Measurements from ENCODE around the gene MAP2K7.
"Not testable (repeated sequence)": the region's sequence is repeated elsewhere in the genome, so short reads cannot be mapped to it uniquely, and the experiment has no call there.

MAP2K7 gene

DNA sequence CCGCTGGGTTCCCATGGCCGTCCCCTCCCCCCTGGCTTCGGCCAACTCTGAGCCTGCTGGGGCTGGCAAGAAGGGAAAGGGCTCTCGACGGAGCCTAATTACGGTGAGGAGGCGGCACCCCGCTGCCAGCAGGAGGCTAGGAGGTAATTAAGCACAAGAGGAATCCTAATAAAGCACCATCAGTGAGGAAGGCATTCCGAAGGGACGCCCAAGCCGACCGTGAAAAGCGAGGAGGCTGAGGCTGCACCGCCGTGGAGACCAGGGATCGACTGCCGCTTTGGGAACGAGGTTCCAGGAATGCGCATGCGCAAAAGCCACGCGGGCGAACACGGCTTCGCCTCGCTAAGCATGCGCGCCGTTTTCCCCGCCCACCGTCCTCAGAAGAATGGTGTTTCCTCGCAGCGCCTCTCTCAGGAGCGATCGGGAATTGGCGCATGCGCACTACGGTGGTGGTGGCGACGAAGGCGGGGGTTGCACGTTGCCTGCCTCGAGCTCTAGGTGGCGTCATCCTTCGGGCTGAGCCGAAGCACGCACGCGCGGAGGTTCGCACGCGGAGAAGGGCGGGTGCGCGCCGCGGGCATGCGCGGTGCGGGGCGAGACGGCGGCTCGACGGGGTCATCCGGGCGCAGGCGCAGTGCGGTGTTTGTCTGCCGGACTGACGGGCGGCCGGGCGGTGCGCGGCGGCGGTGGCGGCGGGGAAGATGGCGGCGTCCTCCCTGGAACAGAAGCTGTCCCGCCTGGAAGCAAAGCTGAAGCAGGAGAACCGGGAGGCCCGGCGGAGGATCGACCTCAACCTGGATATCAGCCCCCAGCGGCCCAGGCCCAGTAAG lies at the start of gene MAP2K7:
MAP2K7 (plus strand) TSS at position 634 of the 830 bp plus-strand sequence; CDS start at position 702, 68 bp downstream.
- DNase-seq (ENCODE audit: low read depth in 2 of 2): peak; percentile 97 to 98

DNA sequence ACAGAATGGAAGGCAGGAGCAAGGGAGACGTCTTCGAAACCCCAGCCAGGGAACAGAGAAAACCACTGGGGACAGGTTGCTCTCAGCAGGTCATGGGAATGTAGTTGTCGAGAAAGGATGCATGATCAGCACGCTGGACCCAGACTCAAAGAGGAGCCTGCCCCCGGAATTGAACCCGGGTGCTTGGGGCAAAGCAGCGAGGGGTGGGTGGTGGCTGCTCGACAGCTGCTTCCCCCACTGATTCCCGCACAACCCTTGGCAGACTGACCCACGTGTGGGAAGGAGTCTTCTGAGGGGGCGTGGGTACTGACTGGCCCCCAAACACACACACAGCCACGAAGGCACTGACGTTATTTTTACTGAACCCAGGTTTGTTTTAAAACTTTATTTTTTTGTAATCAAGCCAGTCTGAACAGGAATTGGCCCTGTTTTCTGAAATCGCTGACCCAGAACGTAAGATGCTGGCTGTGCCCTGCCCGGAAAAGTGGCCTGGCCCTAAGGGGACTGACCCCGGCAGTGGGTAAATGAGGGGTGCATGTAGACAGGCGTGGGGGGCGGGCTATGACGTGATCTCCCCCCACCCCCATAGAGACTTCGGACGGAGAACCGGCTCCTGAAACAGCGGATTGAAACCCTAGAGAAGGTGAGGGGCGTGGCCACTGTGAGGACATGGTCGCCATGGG lies 48.1 kb upstream of the MAP2K7 start:
- no peak for DNase-seq (ENCODE audit: low read depth in 2 of 2)

DNA sequence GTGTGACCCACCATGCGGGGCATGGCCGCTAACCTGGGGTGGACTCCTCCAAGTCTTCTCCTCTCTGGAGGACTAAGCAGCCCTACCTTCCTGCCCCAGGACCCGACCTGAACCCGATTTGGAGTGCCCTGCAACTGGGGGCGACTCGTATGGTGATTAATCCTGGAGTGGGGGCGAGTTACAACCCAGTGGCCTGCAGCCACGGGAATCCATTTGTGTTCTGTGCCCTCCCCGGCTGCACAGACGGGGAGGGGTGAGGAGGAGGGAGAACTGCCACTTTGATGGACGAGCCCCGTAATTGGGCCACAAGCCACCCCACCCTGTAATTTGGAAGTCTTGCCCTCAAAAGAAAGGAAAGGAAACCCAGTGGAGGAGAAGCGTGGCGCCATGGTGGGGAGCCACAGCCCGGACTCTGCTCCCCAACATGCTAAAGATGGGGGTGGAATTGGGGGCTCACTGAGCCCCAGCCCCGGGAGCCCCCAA lies 47.5 kb upstream of the MAP2K7 start:
- no peak for DNase-seq (ENCODE audit: low read depth in 2 of 2)

DNA sequence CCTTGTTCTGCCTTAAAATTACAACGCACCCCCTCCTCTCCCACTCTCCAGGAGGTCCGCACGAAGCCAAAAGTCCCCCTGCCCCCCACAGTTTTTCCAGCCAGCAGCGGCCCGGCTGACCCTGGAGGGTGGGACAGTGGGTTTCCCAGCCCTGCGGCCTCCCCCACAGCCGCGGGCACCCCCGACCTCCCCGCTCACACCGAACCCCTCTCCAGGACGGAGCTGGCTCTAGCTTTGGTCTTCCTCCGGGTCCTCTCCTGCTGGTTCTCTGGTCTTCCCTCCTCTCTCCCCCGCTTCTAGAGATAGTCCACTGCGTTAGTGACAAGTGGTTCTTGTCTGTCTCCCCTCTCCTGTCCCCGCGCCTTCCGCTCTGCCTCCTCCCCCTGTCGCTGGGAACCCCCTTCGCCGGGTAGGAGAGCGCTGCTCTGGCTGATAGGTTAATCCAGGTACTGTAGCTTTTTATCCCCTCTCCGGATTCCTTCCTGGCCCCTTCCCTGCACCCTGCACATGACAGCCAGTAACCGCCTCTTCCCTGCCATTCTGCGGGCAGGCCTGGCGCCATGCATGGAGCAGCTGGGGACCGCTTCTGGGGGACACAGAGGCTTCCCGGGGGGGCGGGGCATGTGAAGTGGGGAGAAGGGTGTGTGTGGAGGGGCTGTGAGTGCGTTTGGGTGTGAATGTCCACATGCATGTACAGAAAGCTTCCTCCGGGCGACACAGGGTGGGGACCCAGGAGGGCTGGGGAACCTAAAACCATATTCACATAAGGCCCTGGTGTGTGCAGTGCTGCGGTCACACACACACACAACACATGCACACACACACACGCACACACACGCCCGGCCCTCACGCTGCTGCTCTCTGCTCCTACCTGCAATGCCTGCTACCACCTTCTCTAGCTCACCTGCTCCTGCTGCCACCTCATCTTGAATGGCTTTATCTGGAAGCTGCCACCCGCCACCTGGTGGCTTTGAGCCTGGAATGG lies 46.7 kb upstream of the MAP2K7 start:
- no peak for DNase-seq (ENCODE audit: low read depth in 2 of 2)

DNA sequence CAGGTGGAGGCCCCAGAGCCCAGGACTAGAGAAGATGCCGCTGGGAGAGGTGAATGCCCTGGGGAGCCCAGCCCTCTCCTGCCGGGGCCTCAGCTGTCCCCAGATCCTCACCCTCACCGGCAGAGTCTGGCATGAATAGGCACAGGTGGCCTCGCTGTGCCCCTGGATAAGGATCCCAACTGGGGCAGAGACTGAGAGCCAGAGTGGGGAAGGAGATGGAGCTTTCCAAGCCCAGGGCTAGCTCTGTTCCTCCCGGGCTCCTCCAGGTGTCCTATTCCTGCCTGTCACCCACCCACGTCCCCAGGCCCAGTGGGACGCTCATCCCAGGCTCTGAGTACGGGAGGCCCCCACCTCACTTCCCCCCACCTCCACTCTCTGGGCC lies 46.0 kb upstream of the MAP2K7 start:
- no peak for DNase-seq (ENCODE audit: low read depth in 2 of 2)

DNA sequence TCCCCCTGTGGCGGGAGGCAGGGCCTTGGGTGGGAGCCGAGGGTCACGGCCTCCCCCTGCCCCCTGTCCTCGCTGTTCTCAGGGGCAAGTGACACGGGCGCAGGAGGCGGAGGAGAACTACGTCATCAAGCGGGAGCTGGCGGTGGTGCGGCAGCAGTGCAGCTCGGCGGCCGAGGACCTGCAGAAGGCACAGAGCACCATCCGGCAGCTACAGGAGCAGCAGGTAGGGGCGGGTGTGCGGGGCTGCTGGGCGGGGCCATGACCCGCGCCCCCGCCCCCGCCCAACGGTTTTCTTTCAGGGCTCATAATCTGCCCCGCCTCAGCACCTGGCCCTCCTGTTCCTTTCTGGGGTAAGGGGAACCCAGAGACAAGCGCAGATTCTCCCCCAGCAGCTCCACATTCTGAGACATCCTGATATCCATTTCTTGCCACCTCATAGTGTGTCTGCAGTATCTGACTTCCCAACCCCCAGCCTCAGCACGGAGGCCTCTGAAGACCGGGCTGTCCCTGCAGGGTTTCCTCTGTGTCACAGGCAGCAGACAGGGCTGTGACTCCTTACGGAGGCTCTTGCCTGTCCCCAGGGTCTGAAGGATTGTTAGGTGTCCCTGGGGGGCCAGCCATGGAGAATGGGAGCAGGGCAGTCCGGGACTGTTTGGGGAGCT lies 45.4 kb upstream of the MAP2K7 start:
- DNase-seq (ENCODE audit: low read depth in 2 of 2): no peak

DNA sequence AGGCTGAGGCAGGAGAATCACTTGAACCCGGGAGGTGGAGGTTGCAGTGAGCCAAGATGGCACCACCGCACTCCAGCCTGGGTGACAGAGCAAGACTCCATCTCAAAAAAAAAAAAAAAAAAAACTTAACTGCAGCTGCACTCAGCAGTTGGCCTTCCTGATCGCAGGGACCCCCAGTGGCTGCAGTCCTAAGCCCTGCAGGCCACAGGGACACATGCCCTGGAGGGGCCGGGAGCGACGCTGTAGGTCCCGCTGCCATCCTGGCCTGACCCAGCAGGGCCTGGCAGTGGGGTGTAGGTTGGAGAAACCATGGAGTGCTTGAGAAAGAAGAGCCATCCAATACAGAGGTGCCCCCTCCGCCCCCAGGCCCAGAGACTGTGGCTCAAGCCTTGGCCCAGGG lies 44.6 kb upstream of the MAP2K7 start:
- DNase-seq (ENCODE audit: low read depth in 2 of 2): not testable (repeated sequence)

DNA sequence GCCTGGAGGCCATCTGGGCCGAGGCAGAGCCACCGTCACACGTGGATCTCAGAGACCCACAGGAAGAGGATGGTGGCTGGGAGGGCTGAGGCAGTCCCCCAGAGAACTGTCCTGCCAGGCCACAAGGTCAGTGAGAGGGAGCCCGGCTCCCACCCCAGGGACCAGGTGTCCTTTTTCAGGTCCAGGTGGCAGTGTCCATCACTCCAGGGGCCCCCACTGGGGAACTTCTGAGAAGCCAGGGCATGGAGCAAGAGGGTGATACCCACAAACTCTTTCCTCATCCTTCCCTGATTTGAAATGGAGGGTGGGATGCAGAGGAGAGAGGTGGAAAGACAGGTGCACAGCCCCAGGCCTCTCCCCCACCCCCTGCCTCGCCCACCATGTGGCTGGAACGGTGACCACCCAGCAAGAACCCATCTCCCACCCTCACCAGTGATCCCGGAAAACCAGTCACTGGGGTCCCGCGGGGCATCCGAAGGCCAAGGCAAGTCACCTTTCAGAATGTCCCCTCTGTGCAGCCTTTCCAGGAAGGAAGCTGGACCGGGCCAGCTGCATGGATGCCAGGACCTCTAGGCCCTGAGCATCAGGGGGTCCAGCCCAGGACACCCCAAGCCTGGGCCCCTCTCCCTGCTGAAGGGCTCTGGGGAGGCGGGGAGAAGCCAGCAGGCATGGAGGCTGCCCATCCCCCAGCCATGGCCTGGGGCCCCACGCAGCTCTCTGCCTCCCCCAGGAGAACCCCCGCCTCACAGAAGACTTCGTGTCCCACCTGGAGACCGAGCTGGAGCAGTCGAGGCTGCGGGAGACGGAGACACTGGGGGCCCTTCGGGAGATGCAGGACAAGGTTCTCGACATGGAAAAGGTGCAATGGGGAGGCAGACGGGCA lies 43.6 kb upstream of the MAP2K7 start:
- DNase-seq (ENCODE audit: low read depth in 2 of 2): no peak

DNA sequence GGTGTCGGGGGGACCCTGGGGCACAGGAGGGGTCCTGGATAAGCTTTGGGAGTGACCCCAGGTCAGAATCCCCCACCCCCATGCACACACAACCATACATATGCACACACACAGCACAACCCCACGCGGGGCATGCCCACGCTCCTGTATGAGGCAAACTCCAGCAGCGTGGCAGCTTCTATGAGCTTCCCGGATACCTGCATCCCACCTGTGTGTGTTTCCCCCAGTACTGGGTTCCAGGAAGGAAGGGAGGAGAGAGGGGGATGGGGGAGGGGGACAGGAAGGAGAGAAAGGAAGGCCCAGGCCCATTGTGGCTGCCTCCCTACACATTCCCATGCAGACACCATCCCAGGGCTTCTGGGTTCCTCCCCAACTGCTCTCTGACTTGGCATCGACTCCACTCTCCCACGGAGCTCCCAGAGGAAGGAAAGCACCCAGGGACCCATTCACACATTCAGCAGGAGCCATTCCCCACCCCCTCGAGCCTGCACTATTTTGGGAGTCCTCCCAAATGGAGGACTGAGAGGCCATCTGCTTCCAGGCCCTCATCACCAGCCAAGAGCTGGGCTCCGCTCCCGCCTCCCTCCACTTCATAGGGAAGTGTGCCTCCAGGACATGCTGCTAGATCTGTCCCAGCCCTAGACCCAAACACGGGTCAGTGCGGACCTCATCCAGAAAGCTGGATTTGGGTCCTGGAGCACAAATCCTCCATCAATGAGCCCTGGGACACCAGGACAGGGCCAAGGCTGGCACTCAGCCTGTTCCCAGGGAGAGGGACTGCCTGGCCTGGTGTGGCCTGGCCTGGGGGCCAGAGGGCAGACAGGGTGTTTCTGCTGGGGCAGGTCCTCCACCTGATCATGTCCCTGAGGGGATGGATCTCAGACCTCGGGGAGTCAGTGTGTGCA lies 42.7 kb upstream of the MAP2K7 start:
- no peak for DNase-seq (ENCODE audit: low read depth in 2 of 2)

DNA sequence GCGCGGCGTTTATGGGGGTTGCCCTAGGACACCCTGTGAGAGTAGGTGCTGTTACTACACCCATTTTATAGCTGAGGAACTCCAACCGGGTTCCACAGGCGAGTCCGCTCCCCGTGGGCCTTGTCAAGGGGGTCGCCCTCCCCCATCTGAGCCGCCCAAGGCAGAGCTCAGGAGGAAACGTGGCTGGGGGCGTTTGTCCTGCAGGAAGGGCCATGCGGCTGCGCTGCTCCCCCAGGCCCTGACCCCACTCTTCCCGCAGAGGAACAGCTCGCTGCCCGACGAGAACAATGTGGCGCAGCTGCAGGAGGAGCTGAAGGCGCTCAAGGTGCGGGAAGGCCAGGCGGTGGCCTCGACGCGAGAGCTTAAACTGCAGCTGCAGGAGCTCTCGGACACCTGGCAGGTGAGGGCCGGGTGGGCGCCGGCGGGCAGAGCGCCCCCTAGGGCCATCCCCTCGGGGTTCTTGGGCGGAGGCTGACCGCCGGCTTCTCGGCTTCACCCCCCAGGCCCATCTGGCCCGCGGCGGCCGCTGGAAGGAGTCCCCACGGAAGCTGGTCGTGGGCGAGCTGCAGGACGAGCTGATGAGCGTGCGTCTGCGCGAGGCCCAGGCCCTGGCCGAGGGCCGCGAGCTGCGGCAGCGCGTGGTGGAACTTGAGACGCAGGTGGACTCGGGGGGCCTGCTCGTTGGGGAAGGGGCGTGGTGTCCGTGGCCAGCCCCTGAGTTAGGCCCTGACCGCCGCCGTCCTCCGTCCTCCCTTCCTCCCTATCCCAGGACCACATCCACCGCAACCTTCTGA lies 41.9 kb upstream of the MAP2K7 start:
- no peak for DNase-seq (ENCODE audit: low read depth in 2 of 2)

DNA sequence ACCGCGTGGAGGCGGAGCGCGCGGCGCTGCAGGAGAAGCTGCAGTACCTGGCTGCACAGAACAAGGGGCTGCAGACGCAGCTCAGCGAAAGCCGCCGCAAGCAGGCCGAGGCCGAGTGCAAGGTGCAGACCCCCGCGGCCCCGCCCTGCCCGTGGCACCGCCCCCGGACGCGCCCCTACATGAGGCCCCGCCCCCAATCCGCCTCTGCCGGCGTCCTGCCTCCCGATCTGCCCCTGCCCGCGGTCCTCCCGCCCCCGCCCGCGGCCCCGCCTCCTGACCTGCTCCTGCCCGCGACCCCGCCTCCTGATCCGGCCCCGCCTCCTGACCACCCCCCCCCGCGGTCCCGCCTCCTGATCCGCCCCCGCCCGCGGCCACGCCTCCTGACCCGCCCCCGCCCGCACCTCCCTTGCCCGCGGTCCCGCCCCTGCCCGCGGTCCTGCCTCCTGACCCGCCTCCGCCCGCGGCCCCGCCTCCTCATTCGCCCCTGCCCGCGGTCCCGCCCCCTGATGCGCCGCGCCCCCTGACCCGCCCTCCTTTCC lies 41.2 kb upstream of the MAP2K7 start:
- DNase-seq (ENCODE audit: low read depth in 2 of 2): no peak

DNA sequence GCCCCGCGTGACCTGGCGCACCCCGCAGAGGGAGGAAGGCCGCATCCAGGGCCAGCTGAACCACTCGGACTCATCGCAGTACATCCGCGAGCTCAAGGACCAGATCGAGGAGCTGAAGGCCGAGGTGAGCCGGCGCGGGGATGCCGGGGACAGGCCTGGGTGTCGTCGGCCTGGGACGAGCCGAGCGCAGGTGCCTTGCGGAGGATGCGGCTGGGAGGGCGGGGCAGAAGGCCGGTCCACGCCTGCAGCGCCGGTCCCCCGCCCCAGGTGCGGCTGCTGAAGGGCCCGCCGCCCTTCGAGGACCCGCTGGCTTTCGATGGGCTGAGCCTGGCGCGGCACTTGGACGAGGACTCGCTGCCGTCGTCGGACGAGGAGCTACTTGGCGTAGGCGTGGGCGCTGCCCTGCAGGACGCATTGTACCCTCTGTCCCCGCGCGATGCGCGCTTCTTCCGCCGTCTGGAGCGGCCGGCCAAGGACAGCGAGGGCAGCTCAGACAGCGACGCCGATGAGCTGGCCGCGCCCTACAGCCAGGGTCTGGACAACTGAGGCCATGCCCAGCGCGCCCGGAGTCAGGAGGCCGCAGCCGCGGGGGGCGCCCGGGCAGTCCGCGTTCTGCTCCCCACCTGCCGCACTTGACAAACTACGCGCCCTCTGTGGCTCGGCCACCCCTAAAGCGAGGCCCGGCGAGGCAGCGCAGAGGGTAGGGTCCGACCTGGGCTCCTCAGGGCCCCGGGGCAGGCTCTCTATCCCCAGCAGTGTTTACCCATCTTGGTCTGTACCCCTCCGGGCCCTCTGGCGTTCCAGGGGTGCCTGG lies 40.3 kb upstream of the MAP2K7 start:
- DNase-seq (ENCODE audit: low read depth in 2 of 2): no peak

DNA sequence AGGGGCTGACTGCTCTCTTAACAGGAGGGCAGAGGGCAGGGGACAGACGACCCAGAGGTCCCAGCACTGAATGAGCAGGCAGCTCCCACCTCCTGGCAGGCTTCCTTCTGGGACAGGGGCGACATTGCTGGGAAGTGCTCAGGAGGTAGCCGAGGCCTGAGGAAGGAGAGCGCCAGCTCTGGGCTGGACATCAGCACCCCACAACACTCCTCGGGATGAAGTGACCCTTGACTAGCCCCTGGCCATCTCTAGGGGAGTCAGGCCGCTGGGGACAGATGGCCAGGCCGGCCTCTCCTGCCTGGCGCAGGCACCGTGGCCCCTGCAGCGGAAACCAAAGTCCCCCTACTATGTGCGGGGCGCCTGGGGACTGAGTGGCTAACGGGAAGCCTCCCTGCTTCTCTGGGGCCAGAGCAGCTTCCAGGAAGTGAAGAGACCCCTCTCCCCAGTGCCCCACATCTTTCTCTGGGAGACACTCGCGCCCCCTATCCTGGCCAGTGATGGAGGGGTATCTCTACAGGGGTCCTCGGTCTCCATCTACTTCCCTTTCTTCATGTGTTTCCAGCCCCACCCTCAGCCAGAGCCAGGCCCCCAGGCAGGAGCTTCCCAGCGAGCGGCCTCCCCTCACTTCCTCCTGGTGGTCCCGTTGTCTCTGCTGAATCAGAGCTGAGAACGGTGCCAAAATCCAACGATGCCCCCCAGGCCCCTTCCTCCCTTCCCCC lies 39.5 kb upstream of the MAP2K7 start:
- DNase-seq (ENCODE audit: low read depth in 2 of 2): no peak

DNA sequence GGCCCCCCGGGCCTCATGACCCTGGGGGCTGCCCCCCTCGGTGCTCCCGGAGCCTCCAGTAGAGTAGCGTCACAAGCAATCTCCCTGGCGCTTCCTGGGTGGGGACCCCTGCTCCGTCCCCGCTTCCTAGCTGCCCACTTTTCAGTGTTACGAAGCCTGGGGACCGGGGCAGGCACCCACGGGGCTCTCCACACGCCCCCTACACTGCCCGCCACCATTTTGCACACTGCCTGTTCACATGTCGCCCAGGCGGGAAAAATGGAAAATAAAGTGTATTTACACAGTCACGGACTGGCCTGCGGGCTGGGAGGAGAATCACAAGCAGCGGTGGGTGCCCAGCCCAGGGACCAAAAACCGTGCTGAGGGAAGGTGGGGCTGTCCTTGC lies 39.0 kb upstream of the MAP2K7 start:
- DNase-seq (ENCODE audit: low read depth in 2 of 2): no peak

DNA sequence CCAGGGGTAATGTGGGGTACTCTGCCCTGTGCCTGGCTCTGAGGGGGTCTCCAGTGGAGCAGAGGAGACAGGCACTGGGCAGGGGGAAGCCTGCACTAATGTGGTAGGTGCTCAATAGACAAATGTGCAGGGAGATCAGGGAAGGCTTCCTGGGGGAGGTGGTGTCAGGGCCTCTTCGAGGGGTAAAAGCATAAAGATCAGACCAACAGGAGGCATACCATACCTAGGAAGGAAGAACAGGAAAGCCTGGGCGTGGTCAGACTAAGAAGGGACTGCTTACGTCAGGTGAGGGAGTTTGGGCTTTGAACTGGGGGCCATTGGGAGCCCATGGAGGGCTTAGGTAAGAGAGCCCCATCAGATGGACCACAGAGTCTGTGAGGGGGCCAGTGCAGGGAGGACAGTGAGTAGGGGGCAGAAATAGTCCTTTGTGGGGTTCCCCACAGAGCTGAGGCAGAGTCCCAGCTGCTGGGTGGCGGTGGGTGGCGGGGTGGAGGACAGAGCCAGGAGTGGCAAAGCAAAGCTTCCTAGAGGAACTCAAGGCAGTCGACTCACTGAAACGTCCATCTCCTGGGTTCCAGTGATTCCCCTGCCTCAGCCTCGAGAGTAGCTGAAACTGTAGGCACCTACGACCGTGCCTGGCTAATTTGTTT lies 38.3 kb upstream of the MAP2K7 start:
- DNase-seq (ENCODE audit: low read depth in 2 of 2): no peak

DNA sequence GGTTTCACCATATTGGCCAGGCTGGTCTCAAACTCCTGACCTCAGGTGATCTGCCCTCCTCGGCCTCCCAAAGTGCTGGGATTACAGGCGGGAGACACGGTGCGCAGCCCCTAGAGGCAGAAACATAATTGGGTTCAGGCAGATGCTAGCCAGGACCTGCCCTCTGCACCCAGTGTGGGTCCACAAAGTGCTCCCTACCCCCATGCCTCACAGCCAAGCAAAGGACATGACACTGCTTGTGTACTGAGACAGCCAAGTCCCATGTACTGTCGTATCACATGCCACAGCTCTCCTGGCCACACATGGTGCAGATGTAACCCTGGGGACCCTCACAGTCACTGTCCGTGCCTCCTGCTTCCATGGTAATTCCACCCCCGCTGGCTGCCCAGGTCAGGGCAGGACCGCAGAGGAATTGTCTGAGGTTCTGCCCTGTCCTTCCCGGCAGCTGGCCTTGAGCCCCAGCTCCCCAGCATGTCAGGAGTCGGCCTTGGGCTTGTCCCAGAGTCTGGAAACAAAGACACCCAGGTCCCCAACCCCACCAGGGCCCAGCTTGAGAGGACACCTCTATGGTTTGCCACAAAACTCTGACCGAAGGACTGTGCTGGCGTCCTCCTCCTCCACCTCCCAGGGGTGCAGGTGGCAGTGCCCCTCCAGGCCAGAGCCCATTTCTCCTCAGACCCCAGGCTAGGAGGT lies 37.1 kb upstream of the MAP2K7 start:
- DNase-seq (ENCODE audit: low read depth in 2 of 2): no peak
